KMS-11 (cell line): ENCODE measurements around the gene PRMT3.

Experiments used
- H2AFZ ChIP-seq: fragments of 200-600 bp; sonication (generic); 2 replicates; pipeline ENCODE4 v1.6.1; 2016; ENCODE audit warnings: antibody characterized with exemption, mixed run types, low read depth
- H3K27ac ChIP-seq: fragments of 200-600 bp; sonication (generic); 2 replicates; pipeline ENCODE4 v1.6.1; 2016; ENCODE audit warnings: mild to moderate bottlenecking, mixed run types
- H3K27me3 ChIP-seq: fragments of 200-600 bp; sonication (generic); 2 replicates; pipeline ENCODE4 v1.6.1; 2017; ENCODE audit warnings: mild to moderate bottlenecking, low read depth, mixed run types, moderate library complexity; ENCODE audit not compliant: insufficient read depth
- H3K36me3 ChIP-seq: fragments of 200-600 bp; sonication (generic); 2 replicates; pipeline ENCODE4 v1.6.1; 2017; ENCODE audit warnings: mild to moderate bottlenecking, mixed run types; ENCODE audit not compliant: insufficient read depth
- H3K4me1 ChIP-seq: fragments of 200-600 bp; sonication (generic); 2 replicates; pipeline ENCODE4 v1.6.1; 2016; ENCODE audit warnings: mild to moderate bottlenecking, low read depth, mixed run types; ENCODE audit not compliant: poor library complexity, severe bottlenecking
- H3K4me2 ChIP-seq: fragments of 200-600 bp; sonication (generic); 2 replicates; pipeline ENCODE4 v1.7.0; 2016; ENCODE audit warnings: mild to moderate bottlenecking, mixed run types
- H3K4me3 ChIP-seq: fragments of 200-600 bp; sonication (generic); IDR thresholded peaks from 2 replicates; pipeline ENCODE4 v1.6.1; 2017; ENCODE audit warnings: low read depth, low read length, mixed read lengths; ENCODE audit not compliant: insufficient read depth
- H3K79me2 ChIP-seq: fragments of 200-600 bp; sonication (generic); 2 replicates; pipeline ENCODE4 v1.6.1; 2016; ENCODE audit warnings: low read depth, mixed run types; ENCODE audit not compliant: insufficient read depth
- H3K9ac ChIP-seq: fragments of 200-600 bp; sonication (generic); 2 replicates; pipeline ENCODE4 v1.6.1; 2016; ENCODE audit warnings: mild to moderate bottlenecking, mixed run types
- H4K20me1 ChIP-seq: fragments of 200-600 bp; sonication (generic); 2 replicates; pipeline ENCODE4 v1.6.1; 2016; ENCODE audit warnings: mild to moderate bottlenecking, mixed run types; ENCODE audit not compliant: insufficient read depth
- CTCF ChIP-seq: fragments of 200-600 bp; sonication (generic); conservative IDR thresholded peaks from 2 replicates; pipeline ENCODE4 v1.6.1; 2017; ENCODE audit warnings: low read depth, mild to moderate bottlenecking, antibody characterized with exemption, low read length, moderate library complexity, mixed read lengths

PRMT3 gene

GRCh38 chr11:20453657-20454316 is 66.3 kb downstream of the PRMT3 start:
- Histone ChIP-seq H3K9ac (no peak overlapping the region), H4K20me1 (no peaks in the 10 kb centered on the region), H3K36me3 (no peaks in the 10 kb centered on the region), H3K27ac (no peak overlapping the region), H3K4me2 (no peak overlapping the region), H2AFZ (no peak overlapping the region), H3K4me3 (no peak overlapping the region), H3K27me3 (no peaks in the 10 kb centered on the region), H3K79me2 (no peaks in the 10 kb centered on the region), H3K4me1 (no peaks in the 10 kb centered on the region)
- no peak for TF ChIP-seq CTCF

GRCh38 chr11:20457001-20457799 is 69.7 kb downstream of the PRMT3 start:
- H3K9ac ChIP-seq: no peak overlapping the region
- no peak overlapping the region for H2AFZ ChIP-seq
- no peaks in the 10 kb centered on the region for H3K27me3 ChIP-seq
- no peak overlapping the region for H3K4me3 ChIP-seq
- H3K27ac ChIP-seq: no peak overlapping the region
- no peak overlapping the region for H3K4me2 ChIP-seq
- no peaks in the 10 kb centered on the region for H3K4me1 ChIP-seq
- H3K36me3 ChIP-seq: no peaks in the 10 kb centered on the region
- H3K79me2 ChIP-seq: no peaks in the 10 kb centered on the region
- H4K20me1 ChIP-seq: no peaks in the 10 kb centered on the region
- no peak for TF ChIP-seq CTCF

- Histone ChIP-seq H3K27ac (no peak overlapping the region), H3K79me2 (no peaks in the 10 kb centered on the region), H2AFZ (no peak overlapping the region), H3K9ac (no peak overlapping the region), H3K27me3 (no peaks in the 10 kb centered on the region), H3K4me3 (no peak overlapping the region), H3K4me2 (no peak overlapping the region), H3K4me1 (no peaks in the 10 kb centered on the region), H3K36me3 (no peaks in the 10 kb centered on the region), H4K20me1 (no peaks in the 10 kb centered on the region)
- TF ChIP-seq CTCF: no peak
Measured at GRCh38 chr11:20457934-20458680, 70.6 kb downstream of the PRMT3 start.

- no peak overlapping the region for H3K4me3 ChIP-seq
- H4K20me1 ChIP-seq: no peaks in the 10 kb centered on the region
- H2AFZ ChIP-seq: no peak overlapping the region
- H3K27me3 ChIP-seq: no peaks in the 10 kb centered on the region
- no peaks in the 10 kb centered on the region for H3K36me3 ChIP-seq
- TF ChIP-seq CTCF: no peak
- no peak overlapping the region for H3K4me2 ChIP-seq
- no peaks in the 10 kb centered on the region for H3K79me2 ChIP-seq
- H3K4me1 ChIP-seq: no peaks in the 10 kb centered on the region
- H3K27ac ChIP-seq: no peak overlapping the region
- H3K9ac ChIP-seq: no peak overlapping the region
Measured at GRCh38 chr11:20458905-20459632, 71.6 kb downstream of the PRMT3 start.
